NCI-H69 (cell line): ENCODE measurements around the gene TAGLN3.

Source experiments
- DNase-seq: peaks from one replicate; lab custom pipeline; 2025; lab: John Stamatoyannopoulos, UW

The TAGLN3 gene

GRCh38 chr3:111998636-111999483, at the start of gene TAGLN3:
TAGLN3 (plus strand) TSS chr3:111998922; CDS start chr3:111999423, 501 bp downstream.
- DNase-seq, result peak; percentile 94

GRCh38 chr3:111949712-111950111, 49.0 kb upstream of the TAGLN3 start:
- DNase-seq, result no peak

- no peak for DNase-seq
Measured at GRCh38 chr3:111951032-111951431, 47.7 kb upstream of the TAGLN3 start.

GRCh38 chr3:111952086-111952485, 46.6 kb upstream of the TAGLN3 start:
- no peak for DNase-seq

- no peak for DNase-seq
Measured at GRCh38 chr3:111952866-111953450, 45.8 kb upstream of the TAGLN3 start.

- DNase-seq, result peak; percentile 3
Measured at GRCh38 chr3:111954228-111954990, 44.3 kb upstream of the TAGLN3 start.

- no peak for DNase-seq
Measured at GRCh38 chr3:111955876-111956275, 42.8 kb upstream of the TAGLN3 start.

- no peak for DNase-seq
Measured at GRCh38 chr3:111956449-111956848, 42.3 kb upstream of the TAGLN3 start.

- peak; percentile 60 for DNase-seq
Measured at GRCh38 chr3:111956995-111957734, 41.6 kb upstream of the TAGLN3 start.

GRCh38 chr3:111961461-111962164, 37.1 kb upstream of the TAGLN3 start:
- no peak for DNase-seq

GRCh38 chr3:111963424-111963823, 35.3 kb upstream of the TAGLN3 start:
- DNase-seq, result no peak

GRCh38 chr3:111965484-111965883, 33.2 kb upstream of the TAGLN3 start:
- DNase-seq, result no peak

GRCh38 chr3:111967068-111967467, 31.7 kb upstream of the TAGLN3 start:
- DNase-seq, result no peak

- DNase-seq, result peak; percentile 83
Measured at GRCh38 chr3:111967651-111968274, 31.0 kb upstream of the TAGLN3 start.

GRCh38 chr3:111968319-111969054, 30.2 kb upstream of the TAGLN3 start:
- DNase-seq, result peak; percentile 93

GRCh38 chr3:111970376-111970775, 28.3 kb upstream of the TAGLN3 start:
- DNase-seq, result peak; percentile 33

- peak; percentile 90 for DNase-seq
Measured at GRCh38 chr3:111971533-111972130, 27.1 kb upstream of the TAGLN3 start.

- peak; percentile 3 for DNase-seq
Measured at GRCh38 chr3:111972891-111973290, 25.8 kb upstream of the TAGLN3 start.

- no peak for DNase-seq
Measured at GRCh38 chr3:111975131-111975530, 23.6 kb upstream of the TAGLN3 start.

GRCh38 chr3:111976254-111976653, 22.5 kb upstream of the TAGLN3 start:
- DNase-seq, result peak; percentile 10
